Measurements from ENCODE around the gene SSB. TPM values are rescaled to one million over a fixed set of nuclear protein-coding genes. Genes with fewer than 3 reads are reported as not detected.

Gene SSB
- total and polyA plus RNA-seq, 2 donors (not counting 1 experiment from before 2014, with no cell fraction given), result 17.7 to 81.3 TPM

DNA sequence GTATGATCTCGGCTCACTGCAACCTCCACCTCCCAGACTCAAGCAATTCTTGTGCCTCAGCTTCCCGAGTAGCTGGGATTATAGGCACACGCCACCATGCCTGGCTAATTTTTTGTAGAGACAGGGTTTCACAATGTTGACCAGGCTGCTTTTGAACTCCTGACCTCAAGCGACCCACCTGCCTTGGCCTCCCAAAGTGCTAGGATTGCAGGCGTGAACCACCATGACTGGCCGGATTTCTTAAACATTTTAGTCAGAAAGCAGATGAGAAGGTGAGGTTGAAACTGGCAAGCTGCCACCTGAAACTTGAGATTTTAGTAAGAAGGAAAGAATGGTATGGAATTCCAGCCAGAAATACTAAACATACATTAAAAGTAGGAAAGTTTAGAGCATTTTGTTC lies 33.1 kb upstream of the SSB start:
- Histone ChIP-seq H3K9ac (ENCODE audit: low read length) (no peak overlapping the region), H4K20me1 (ENCODE audit: control insufficient read depth, insufficient read depth, low read length, poor library complexity, severe bottlenecking) (no peaks in the 10 kb centered on the region), H3K27ac (ENCODE audit: low read length in 2 of 2) (no peak overlapping the region), H3K9me3 (ENCODE audit: control extremely low read depth in 1 of 3, control insufficient read depth in 2 of 3, insufficient read depth in 1 of 3, low read length in 2 of 3) (peaks cover 0 to 13% (median 0%) of the 10 kb centered on the region in 3 donors), H2AFZ (ENCODE audit: insufficient read depth, low read depth, low read length, poor library complexity, severe bottlenecking) (no peak overlapping the region), H3K36me3 (replicated peaks in 1 of 2; ENCODE audit: control extremely low read depth in 1 of 2, control insufficient read depth in 1 of 2, extremely low read depth in 1 of 2, insufficient read depth in 2 of 2, low read length in 1 of 2) (no peaks in the 10 kb centered on the region), H3K4me1 (ENCODE audit: control insufficient read depth in 2 of 2, insufficient read depth in 2 of 2, low read length in 2 of 2) (peaks cover 19% of the 10 kb centered on the region in 2 donors), H3K4me3 (ENCODE audit: control extremely low read depth in 1 of 5, extremely low read depth in 1 of 5, insufficient read depth in 1 of 5, low read depth in 2 of 5, low read length in 4 of 5) (no peak overlapping the region), H3K27me3 (replicated peaks in 1 of 4; ENCODE audit: control extremely low read depth in 1 of 4, control insufficient read depth in 3 of 4, insufficient read depth in 4 of 4, low read length in 3 of 4) (peaks cover 0 to 30% (median 16%) of the 10 kb centered on the region in 4 experiments), H3K79me2 (ENCODE audit: control insufficient read depth, insufficient read depth, low read length) (no peaks in the 10 kb centered on the region), H3K4me2 (replicated peaks; ENCODE audit: low read depth, low read length, poor library complexity, severe bottlenecking) (no peak overlapping the region)
- ChIA-PET CTCF (interaction anchor here (1.1 kb wide), 1 partner anchor 73 kb away, joined by 3 read pairs; no protein-coding TSS in a partner anchor), POLR2A (no interaction called here)
- Mint-ChIP-seq H3K27me3 (peaks cover 20% of the 10 kb centered on the region), H3K9me3 (ENCODE audit: insufficient read depth) (no peaks in the 10 kb centered on the region), H3K27ac (no peak overlapping the region), H3K4me1 (peaks cover 16% of the 10 kb centered on the region), H3K4me3 (no peak overlapping the region)
- DNase-seq (no peak), ATAC-seq (ENCODE audit: low read depth) (no peak)
- intact Hi-C loops (cut with micrococcal nuclease), result no loop called here
- 100% methylated on average over 3 of the region's 6 CpGs for WGBS (ENCODE audit: insufficient coverage)
- TF ChIP-seq, protein P1, sequence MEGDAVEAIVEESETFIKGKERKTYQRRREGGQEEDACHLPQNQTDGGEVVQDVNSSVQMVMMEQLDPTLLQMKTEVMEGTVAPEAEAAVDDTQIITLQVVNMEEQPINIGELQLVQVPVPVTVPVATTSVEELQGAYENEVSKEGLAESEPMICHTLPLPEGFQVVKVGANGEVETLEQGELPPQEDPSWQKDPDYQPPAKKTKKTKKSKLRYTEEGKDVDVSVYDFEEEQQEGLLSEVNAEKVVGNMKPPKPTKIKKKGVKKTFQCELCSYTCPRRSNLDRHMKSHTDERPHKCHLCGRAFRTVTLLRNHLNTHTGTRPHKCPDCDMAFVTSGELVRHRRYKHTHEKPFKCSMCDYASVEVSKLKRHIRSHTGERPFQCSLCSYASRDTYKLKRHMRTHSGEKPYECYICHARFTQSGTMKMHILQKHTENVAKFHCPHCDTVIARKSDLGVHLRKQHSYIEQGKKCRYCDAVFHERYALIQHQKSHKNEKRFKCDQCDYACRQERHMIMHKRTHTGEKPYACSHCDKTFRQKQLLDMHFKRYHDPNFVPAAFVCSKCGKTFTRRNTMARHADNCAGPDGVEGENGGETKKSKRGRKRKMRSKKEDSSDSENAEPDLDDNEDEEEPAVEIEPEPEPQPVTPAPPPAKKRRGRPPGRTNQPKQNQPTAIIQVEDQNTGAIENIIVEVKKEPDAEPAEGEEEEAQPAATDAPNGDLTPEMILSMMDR (IDR thresholded peaks at IDR 0.05), result no peak
- no peak for TF ChIP-seq EZH2 (IDR thresholded peaks at IDR 0.05; ENCODE audit: borderline replicate concordance, insufficient read depth, low read depth, low read length, poor library complexity, severe bottlenecking)

DNA sequence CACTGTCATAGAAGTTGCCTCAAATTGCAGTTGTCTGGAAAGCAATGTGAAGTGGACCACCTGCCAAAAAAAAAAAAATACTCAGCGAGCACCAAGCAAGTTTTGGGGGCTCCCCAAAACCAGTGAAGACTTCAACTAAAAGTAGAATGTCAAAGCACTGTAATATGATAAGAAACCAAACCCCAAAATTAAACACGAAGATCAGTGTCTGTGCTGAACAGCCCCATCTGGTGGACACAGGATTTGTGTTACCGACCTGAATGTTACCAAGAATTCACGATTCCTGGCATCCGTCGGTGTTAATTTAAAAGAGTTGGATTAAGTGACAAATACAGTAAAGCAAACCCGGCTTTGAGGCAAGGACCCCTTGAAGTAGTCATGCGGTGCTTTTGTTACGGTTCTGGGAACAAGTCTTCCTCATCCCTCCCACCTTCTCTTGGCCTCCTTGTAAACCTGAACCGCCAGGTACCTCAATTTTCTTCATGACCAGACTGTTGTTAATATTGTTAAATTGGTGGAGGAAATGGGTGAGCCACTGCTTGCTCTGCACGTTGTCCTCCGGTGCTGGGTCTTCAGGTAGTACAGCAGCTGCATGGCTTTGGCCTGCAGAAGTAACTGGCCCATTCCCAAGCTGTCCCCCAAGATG lies 31.3 kb upstream of the SSB start:
- ChIA-PET CTCF (no interaction called here), POLR2A (no interaction called here)
- peaks cover 20% of the 10 kb centered on the region for H3K27me3 Mint-ChIP-seq
- ATAC-seq (ENCODE audit: low read depth) (no peak), DNase-seq (peak; percentile 72)
- H3K4me1 Mint-ChIP-seq, result peaks cover 16% of the 10 kb centered on the region
- H3K9me3 Mint-ChIP-seq (ENCODE audit: insufficient read depth), result no peaks in the 10 kb centered on the region
- no peaks in the 10 kb centered on the region for H4K20me1 ChIP-seq (ENCODE audit: control insufficient read depth, insufficient read depth, low read length, poor library complexity, severe bottlenecking)
- H3K9ac ChIP-seq (ENCODE audit: low read length), result no peak overlapping the region
- no peak overlapping the region for H3K4me3 ChIP-seq (ENCODE audit: control extremely low read depth in 1 of 5, extremely low read depth in 1 of 5, insufficient read depth in 1 of 5, low read depth in 2 of 5, low read length in 4 of 5)
- peaks cover 19% of the 10 kb centered on the region in 2 donors for H3K4me1 ChIP-seq (ENCODE audit: control insufficient read depth in 2 of 2, insufficient read depth in 2 of 2, low read length in 2 of 2)
- H3K27me3 ChIP-seq (replicated peaks in 1 of 4; ENCODE audit: control extremely low read depth in 1 of 4, control insufficient read depth in 3 of 4, insufficient read depth in 4 of 4, low read length in 3 of 4), result peaks cover 0 to 32% (median 17%) of the 10 kb centered on the region in 4 experiments
- peak overlapping the region; percentile 78 for H3K4me3 Mint-ChIP-seq
- WGBS (ENCODE audit: insufficient coverage), result 28% methylated on average over 4 of the region's 12 CpGs
- H3K36me3 ChIP-seq (replicated peaks in 1 of 2; ENCODE audit: control extremely low read depth in 1 of 2, control insufficient read depth in 1 of 2, extremely low read depth in 1 of 2, insufficient read depth in 2 of 2, low read length in 1 of 2), result no peaks in the 10 kb centered on the region
- H3K27ac Mint-ChIP-seq, result no peak overlapping the region
- H3K27ac ChIP-seq (ENCODE audit: low read length in 2 of 2), result no peak overlapping the region
- TF ChIP-seq, protein P1 (IDR thresholded peaks at IDR 0.05), result peak; percentile 76
- TF ChIP-seq EZH2 (IDR thresholded peaks at IDR 0.05; ENCODE audit: borderline replicate concordance, insufficient read depth, low read depth, low read length, poor library complexity, severe bottlenecking), result no peak
- peaks cover 0 to 13% (median 0%) of the 10 kb centered on the region in 3 donors for H3K9me3 ChIP-seq (ENCODE audit: control extremely low read depth in 1 of 3, control insufficient read depth in 2 of 3, insufficient read depth in 1 of 3, low read length in 2 of 3)
- peak overlapping the region; percentile 62 for H2AFZ ChIP-seq (ENCODE audit: insufficient read depth, low read depth, low read length, poor library complexity, severe bottlenecking)
- peak overlapping the region; percentile 72 for H3K4me2 ChIP-seq (replicated peaks; ENCODE audit: low read depth, low read length, poor library complexity, severe bottlenecking)
- H3K79me2 ChIP-seq (ENCODE audit: control insufficient read depth, insufficient read depth, low read length), result no peaks in the 10 kb centered on the region
- intact Hi-C loops (cut with micrococcal nuclease), result no loop called here

All from B cell (primary cell).